GM21390 (cell line): ENCODE data around the gene CCDC33.

Experiments used
- ATAC-seq: cut with Tn5 transposase; IDR thresholded peaks from one replicate; pipeline ENCODE4 v1.9.1; 2021; ENCODE audit not compliant: unreplicated experiment

CCDC33 gene

GRCh38 chr15:74311734-74312444 is 75.8 kb downstream of the CCDC33 start:
- ATAC-seq: no peak

- no peak for ATAC-seq
Measured at GRCh38 chr15:74312445-74313007, 76.4 kb downstream of the CCDC33 start.

GRCh38 chr15:74313889-74314288 is 77.8 kb downstream of the CCDC33 start:
- ATAC-seq: no peak

- no peak for ATAC-seq
Measured at GRCh38 chr15:74314795-74315438, 78.8 kb downstream of the CCDC33 start.

- ATAC-seq: no peak
Measured at GRCh38 chr15:74315626-74316025, 79.5 kb downstream of the CCDC33 start.

- ATAC-seq: no peak
Measured at GRCh38 chr15:74316141-74316540, 80.0 kb downstream of the CCDC33 start.

GRCh38 chr15:74317820-74318375 is 81.8 kb downstream of the CCDC33 start:
- no peak for ATAC-seq

GRCh38 chr15:74318376-74319137 is 82.4 kb downstream of the CCDC33 start:
- ATAC-seq: no peak

- ATAC-seq: no peak
Measured at GRCh38 chr15:74319138-74319460, 83.0 kb downstream of the CCDC33 start.

- ATAC-seq: no peak
Measured at GRCh38 chr15:74319596-74320351, 83.6 kb downstream of the CCDC33 start.

GRCh38 chr15:74320352-74321247 is 84.5 kb downstream of the CCDC33 start:
- no peak for ATAC-seq

GRCh38 chr15:74322558-74323180 is 86.5 kb downstream of the CCDC33 start:
- ATAC-seq: no peak

- no peak for ATAC-seq
Measured at GRCh38 chr15:74324714-74325113, 88.6 kb downstream of the CCDC33 start.

GRCh38 chr15:74326746-74327145 is 90.6 kb downstream of the CCDC33 start:
- no peak for ATAC-seq

GRCh38 chr15:74327756-74328155 is 91.6 kb downstream of the CCDC33 start:
- no peak for ATAC-seq

GRCh38 chr15:74328331-74329056 is 92.4 kb downstream of the CCDC33 start:
- ATAC-seq: no peak

GRCh38 chr15:74330861-74331408 is 94.8 kb downstream of the CCDC33 start:
- no peak for ATAC-seq

GRCh38 chr15:74332011-74332410 is 95.9 kb downstream of the CCDC33 start:
- no peak for ATAC-seq
